Mesenchymal stem cell (in vitro differentiated cells and primary cell): ENCODE measurements around the gene DNAJC15.

ENCODE experiments used
- DNase-seq: peaks from one replicate; pipeline ENCODE4 v3.0.0-alpha.2; 2013
- H2AFZ ChIP-seq: one replicate; pipeline ENCODE4 v1.6.1; 2013; ENCODE audit warnings: low read depth, mild to moderate bottlenecking, control low read depth, inconsistent platforms, low read length, moderate library complexity
- H2AK5ac ChIP-seq: 2 replicates; pipeline ENCODE4 v1.6.1; 2013; ENCODE audit warnings: low read length, moderate library complexity, mild to moderate bottlenecking, inconsistent platforms; ENCODE audit not compliant: severe bottlenecking
- H2BK120ac ChIP-seq: one replicate; pipeline ENCODE4 v1.6.1; 2013; ENCODE audit warnings: low read depth, mild to moderate bottlenecking, inconsistent platforms, low read length, moderate library complexity
- H2BK12ac ChIP-seq, 2 experiments: one replicate each; pipeline ENCODE4 v1.6.1; 2013; ENCODE audit warnings: inconsistent platforms in 2 of 2, low read length in 2 of 2, mild to moderate bottlenecking in 2 of 2, moderate library complexity in 2 of 2, control low read depth in 1 of 2
- H2BK15ac ChIP-seq: one replicate; pipeline ENCODE4 v1.6.1; 2013; ENCODE audit warnings: mild to moderate bottlenecking, low read depth, inconsistent platforms; ENCODE audit not compliant: poor library complexity, severe bottlenecking
- H2BK5ac ChIP-seq: 2 replicates; pipeline ENCODE4 v1.6.1; 2013; ENCODE audit warnings: low read depth, mild to moderate bottlenecking, low read length, control low read depth, inconsistent platforms; ENCODE audit not compliant: poor library complexity, severe bottlenecking
- H3K14ac ChIP-seq, 2 experiments: one replicate each; pipeline ENCODE4 v1.6.1; 2013; ENCODE audit warnings: inconsistent platforms in 2 of 2, low read length in 2 of 2, control low read depth in 1 of 2, mild to moderate bottlenecking in 1 of 2, moderate library complexity in 1 of 2
- H3K18ac ChIP-seq, 2 experiments: one replicate each; pipeline ENCODE4 v1.6.1; 2013; ENCODE audit warnings: inconsistent platforms in 2 of 2, low read length in 2 of 2, control low read depth in 1 of 2, low read depth in 1 of 2, mild to moderate bottlenecking in 1 of 2
- H3K23ac ChIP-seq, 2 experiments: one replicate each; pipeline ENCODE4 v1.6.1; 2013; ENCODE audit warnings: inconsistent platforms in 2 of 2, low read length in 2 of 2, mild to moderate bottlenecking in 2 of 2, moderate library complexity in 2 of 2, control low read depth in 1 of 2
- H3K27ac ChIP-seq: 2 replicates; pipeline ENCODE4 v1.5.1; 2013; ENCODE audit warnings: mild to moderate bottlenecking, moderate library complexity, low read length, control low read depth, inconsistent platforms; ENCODE audit not compliant: poor library complexity, severe bottlenecking
- H3K27me3 ChIP-seq, 2 experiments: 2 replicates each; pipeline versions ENCODE4 v1.6.1 to v1.7.0; 2013; ENCODE audit warnings: low read length in 2 of 2, mild to moderate bottlenecking in 2 of 2, moderate library complexity in 2 of 2, control low read depth in 1 of 2, inconsistent platforms in 1 of 2; ENCODE audit not compliant: control insufficient read depth in 1 of 2, insufficient read depth in 1 of 2
- H3K36me3 ChIP-seq, 2 experiments: 2 replicates each; pipeline versions ENCODE4 v1.6.1 to v1.7.0; 2013; ENCODE audit warnings: low read length in 2 of 2, control low read depth in 1 of 2, inconsistent platforms in 1 of 2, low read depth in 1 of 2, mild to moderate bottlenecking in 1 of 2; ENCODE audit not compliant: insufficient read depth in 2 of 2, control insufficient read depth in 1 of 2
- H3K4ac ChIP-seq, 2 experiments: one replicate each; pipeline ENCODE4 v1.6.1; 2013; ENCODE audit warnings: inconsistent platforms in 2 of 2, low read length in 2 of 2, mild to moderate bottlenecking in 2 of 2, moderate library complexity in 2 of 2, control low read depth in 1 of 2, low read depth in 1 of 2
- H3K4me1 ChIP-seq: 2 replicates; pipeline ENCODE4 v1.6.1; 2013; ENCODE audit warnings: low read depth, low read length, control low read depth; ENCODE audit not compliant: control insufficient read depth, insufficient read depth
- H3K4me2 ChIP-seq: 2 replicates; pipeline ENCODE4 v1.6.1; 2013; ENCODE audit warnings: low read length, mild to moderate bottlenecking, inconsistent platforms; ENCODE audit not compliant: poor library complexity, severe bottlenecking
- H3K4me3 ChIP-seq, 2 experiments: 2 replicates each; pipeline versions ENCODE4 v1.5.1 to v1.7.0; 2013; ENCODE audit warnings: low read length in 2 of 2, mild to moderate bottlenecking in 2 of 2, control low read depth in 1 of 2, low read depth in 1 of 2; ENCODE audit not compliant: insufficient read depth in 1 of 2
- H3K79me1 ChIP-seq: replicated peaks from 2 replicates; pipeline ENCODE4 v1.6.1; 2013; ENCODE audit warnings: mild to moderate bottlenecking, control low read depth, low read length, inconsistent platforms; ENCODE audit not compliant: poor library complexity, severe bottlenecking
- H3K9ac ChIP-seq: 2 replicates; pipeline ENCODE4 v1.7.0; 2013; ENCODE audit warnings: mild to moderate bottlenecking, low read length, moderate library complexity
- H3K9me3 ChIP-seq: 2 replicates; pipeline ENCODE4 v1.7.0; 2013; ENCODE audit warnings: mild to moderate bottlenecking, low read length; ENCODE audit not compliant: control insufficient read depth
- H4K8ac ChIP-seq: one replicate; pipeline ENCODE4 v1.6.1; 2013; ENCODE audit warnings: inconsistent platforms, mild to moderate bottlenecking, low read length, moderate library complexity
- H4K91ac ChIP-seq: one replicate; pipeline ENCODE4 v1.6.1; 2013; ENCODE audit warnings: mild to moderate bottlenecking, low read length, inconsistent platforms
- WGBS: methylation state at CpG from one replicate; pipeline ENCODE4 v1.1.7; 2013; ENCODE audit warnings: mixed read lengths; 5-methylcytosine and 5-hydroxymethylcytosine counted together

Gene DNAJC15

DNA sequence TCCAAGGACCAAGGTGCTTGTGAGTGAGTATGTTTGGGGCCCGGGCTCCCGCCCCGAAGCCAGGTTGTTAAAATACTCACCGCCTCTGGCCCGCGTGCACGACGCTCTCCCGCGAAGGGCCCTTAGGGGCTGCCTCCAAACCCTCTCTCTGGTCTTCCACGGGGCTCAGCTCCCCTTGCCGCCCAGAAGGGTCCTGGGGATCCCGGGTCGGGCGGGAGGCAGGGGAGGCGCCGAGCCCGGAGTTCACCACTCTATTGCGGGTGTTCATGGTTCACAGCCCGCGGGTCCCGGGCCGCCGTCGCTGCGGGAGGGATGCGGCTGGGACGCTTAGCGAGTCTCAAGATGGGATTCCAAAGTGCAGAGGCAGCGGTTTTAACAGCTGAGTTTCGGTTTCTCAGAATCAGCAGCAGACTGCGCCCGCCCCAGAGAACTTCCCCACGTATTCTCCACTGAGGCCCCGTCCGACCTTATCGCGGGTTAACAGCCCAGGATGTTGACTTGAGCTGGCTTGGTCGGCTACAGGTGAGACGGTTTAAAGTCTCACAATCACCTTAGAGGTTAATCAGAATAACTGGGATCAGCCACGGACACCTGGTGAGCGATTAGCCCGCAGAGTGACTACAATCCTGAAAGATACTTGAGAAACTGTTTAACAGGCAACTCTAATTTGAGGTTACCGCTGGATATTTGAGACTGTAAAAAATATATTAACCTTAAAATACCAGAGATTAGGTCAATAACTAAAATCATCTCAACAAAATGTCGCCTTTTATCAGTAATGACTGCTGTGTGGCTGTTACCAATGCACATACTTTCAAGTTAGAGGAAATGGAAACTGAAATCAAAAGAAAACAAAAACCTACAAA is 31.3 kb upstream of the DNAJC15 start, which contains the start of gene EPSTI1:
Gene EPSTI1 (minus strand): TSS at position 344 of the 866 bp plus-strand sequence. CDS start 76 bp downstream, at position 268.
- Histone ChIP-seq H3K4ac (peak within 1 kb of the TSS; percentile 40 to 92), H3K27ac (peak within 1 kb of the TSS; percentile 76), H3K4me1 (peaks cover 5% of the 10 kb centered on the region), H4K8ac (peak within 1 kb of the TSS; percentile 85), H3K9me3 (no peaks in the 10 kb centered on the region), H3K4me2 (peak within 1 kb of the TSS; percentile 70), H3K18ac (peak within 1 kb of the TSS; percentile 29 to 85), H2AFZ (peak within 1 kb of the TSS; percentile 93), H3K36me3 (no peaks in the 10 kb centered on the region), H2AK5ac (peak within 1 kb of the TSS; percentile 58), H3K4me3 (peak within 1 kb of the TSS; percentile 45 to 88), H3K14ac (no peak within 1 kb of the TSS), H3K79me1 (no peaks in the 10 kb centered on the region), H3K27me3 (no peaks in the 10 kb centered on the region), H2BK12ac (peak within 1 kb of the TSS; percentile 71 to 89), H2BK15ac (peak within 1 kb of the TSS; percentile 82), H2BK120ac (peak within 1 kb of the TSS; percentile 56), H4K91ac (peak within 1 kb of the TSS; percentile 23), H3K9ac (peak within 1 kb of the TSS; percentile 93), H3K23ac (peak within 1 kb of the TSS in 1 of 2 experiments; percentile 40), H2BK5ac (peak within 1 kb of the TSS; percentile 25)
- DNase-seq = peak; percentile 87
- WGBS = 3% methylated on average over 40 of the region's 45 CpGs

DNA sequence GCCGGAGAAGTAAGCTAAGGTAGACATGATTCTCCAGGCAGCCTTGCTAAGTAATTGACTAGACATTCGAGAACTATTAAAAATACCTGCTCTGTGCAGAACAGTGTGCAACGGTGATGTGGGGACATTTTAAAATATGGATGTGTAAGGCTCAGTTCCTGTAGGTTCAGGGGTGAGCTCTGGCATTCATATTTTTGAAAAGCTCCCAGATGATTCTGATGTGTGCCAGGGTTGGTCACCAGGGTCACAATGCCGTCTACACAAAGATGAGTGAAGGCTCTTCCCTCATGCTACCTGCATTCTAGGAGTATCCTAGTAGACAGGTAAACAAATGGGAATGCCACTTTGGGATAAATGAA is 30.6 kb upstream of the DNAJC15 start:
- Histone ChIP-seq H2BK12ac (peak overlapping the region in 1 of 2 experiments; percentile 37), H3K14ac (no peak overlapping the region), H3K18ac (peak overlapping the region in 1 of 2 experiments; percentile 29), H2BK15ac (no peak overlapping the region), H3K4ac (no peak overlapping the region), H2AK5ac (peak overlapping the region; percentile 58), H3K9ac (peak overlapping the region; percentile 93), H3K9me3 (no peaks in the 10 kb centered on the region), H3K4me1 (peaks cover 5% of the 10 kb centered on the region), H3K4me2 (no peak overlapping the region), H2BK5ac (no peak overlapping the region), H3K27ac (peak overlapping the region; percentile 76), H3K4me3 (peak overlapping the region in 1 of 2 experiments; percentile 88), H4K91ac (no peak overlapping the region), H2AFZ (no peak overlapping the region), H3K23ac (no peak overlapping the region), H2BK120ac (no peak overlapping the region), H3K27me3 (no peaks in the 10 kb centered on the region), H4K8ac (no peak overlapping the region), H3K36me3 (no peaks in the 10 kb centered on the region), H3K79me1 (no peaks in the 10 kb centered on the region)
- 85% methylated on average over 4 of the region's 4 CpGs for WGBS
- DNase-seq = no peak

DNA sequence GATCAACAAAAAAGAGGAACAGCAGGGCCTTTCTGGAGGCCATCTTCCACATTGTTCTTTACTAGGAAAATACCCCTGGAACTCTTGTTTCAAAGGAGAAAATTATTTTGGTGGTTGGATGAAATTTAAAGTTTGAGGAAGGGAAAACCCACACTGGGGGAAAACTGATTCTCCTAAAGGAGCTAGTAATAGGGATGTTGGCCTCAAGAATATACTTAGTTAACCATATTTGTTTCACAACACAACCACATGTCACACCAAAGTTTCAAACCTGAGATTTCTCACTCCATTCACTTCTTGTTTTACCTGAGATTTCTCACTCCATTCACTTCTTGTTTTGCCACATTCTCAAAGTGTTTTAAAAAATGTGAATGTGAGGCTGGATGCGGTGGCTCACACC is 28.5 kb upstream of the DNAJC15 start:
- H3K14ac ChIP-seq = no peak overlapping the region
- H3K27ac ChIP-seq = no peak overlapping the region
- no peaks in the 10 kb centered on the region for H3K9me3 ChIP-seq
- no peak overlapping the region for H3K4me3 ChIP-seq
- no peak overlapping the region for H2BK15ac ChIP-seq
- no peak for DNase-seq
- no peaks in the 10 kb centered on the region for H3K79me1 ChIP-seq
- H3K23ac ChIP-seq = no peak overlapping the region
- no peaks in the 10 kb centered on the region for H3K27me3 ChIP-seq
- H2BK120ac ChIP-seq = no peak overlapping the region
- H2BK5ac ChIP-seq = no peak overlapping the region
- peaks cover 5% of the 10 kb centered on the region for H3K4me1 ChIP-seq
- no peak overlapping the region for H2AFZ ChIP-seq
- H3K4me2 ChIP-seq = no peak overlapping the region
- peak overlapping the region in 1 of 2 experiments; percentile 12 for H3K18ac ChIP-seq
- no peak overlapping the region for H4K8ac ChIP-seq
- H2AK5ac ChIP-seq = peak overlapping the region; percentile 88
- no peaks in the 10 kb centered on the region for H3K36me3 ChIP-seq
- no peak overlapping the region for H3K4ac ChIP-seq
- WGBS = no CpG with 5 or more reads among the region's 1 CpG
- H4K91ac ChIP-seq = no peak overlapping the region
- H3K9ac ChIP-seq = no peak overlapping the region
- H2BK12ac ChIP-seq = no peak overlapping the region

DNA sequence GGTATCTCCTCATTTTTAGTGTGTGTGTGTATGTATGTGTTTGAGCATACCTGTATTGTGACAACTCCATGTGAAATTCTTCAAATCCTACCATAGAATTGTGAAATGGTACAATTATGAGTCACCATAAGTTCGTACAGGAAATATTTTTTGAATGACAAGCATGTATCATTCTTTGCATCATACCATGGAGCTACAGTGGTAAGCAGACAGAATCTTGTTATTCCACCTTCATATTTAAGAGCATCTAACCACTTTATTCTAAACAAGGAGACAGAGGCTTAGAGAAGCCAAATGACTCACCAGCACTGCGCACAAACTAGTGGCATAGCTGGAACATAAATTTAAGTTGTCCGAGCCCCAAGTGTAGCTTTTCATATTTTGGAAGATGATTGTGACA is 26.8 kb upstream of the DNAJC15 start:
- no peak overlapping the region for H2BK5ac ChIP-seq
- no peak overlapping the region for H3K23ac ChIP-seq
- no peak overlapping the region for H3K18ac ChIP-seq
- H3K14ac ChIP-seq = no peak overlapping the region
- no peaks in the 10 kb centered on the region for H3K27me3 ChIP-seq
- H3K4me2 ChIP-seq = no peak overlapping the region
- no peaks in the 10 kb centered on the region for H3K79me1 ChIP-seq
- no peak overlapping the region for H2BK120ac ChIP-seq
- peak overlapping the region; percentile 23 for H3K27ac ChIP-seq
- peak overlapping the region; percentile 23 for H3K9ac ChIP-seq
- no peak overlapping the region for H4K91ac ChIP-seq
- H3K36me3 ChIP-seq = no peaks in the 10 kb centered on the region
- peak; percentile 86 for DNase-seq
- no peak overlapping the region for H2AFZ ChIP-seq
- H2BK12ac ChIP-seq = no peak overlapping the region
- H4K8ac ChIP-seq = no peak overlapping the region
- H3K4me3 ChIP-seq = no peak overlapping the region
- peaks cover 3% of the 10 kb centered on the region for H3K4me1 ChIP-seq
- WGBS = 10% methylated on average over 2 of the region's 3 CpGs
- H3K4ac ChIP-seq = no peak overlapping the region
- no peaks in the 10 kb centered on the region for H3K9me3 ChIP-seq
- H2AK5ac ChIP-seq = no peak overlapping the region
- H2BK15ac ChIP-seq = no peak overlapping the region
